GM12878 (cell line): Measurements from ENCODE around the gene KANSL2. TPM values are rescaled to one million over a fixed set of nuclear protein-coding genes. Genes with fewer than 3 reads are reported as not detected.

Experiments used
- CEBPB ChIP-seq, 2 experiments: fragments of 150-350 bp in 1 of 2; IDR thresholded peaks; 2 replicates each; pipeline ENCODE4 v1.6.1; 2012 to 2014; ENCODE audit warnings: low read depth in 2 of 2, low read length in 2 of 2, borderline replicate concordance in 1 of 2, inconsistent platforms in 1 of 2
- CEBPZ ChIP-seq: fragments of 150-350 bp; IDR thresholded peaks from 2 replicates; pipeline ENCODE4 v1.6.1; 2016; ENCODE audit warnings: low read depth, low read length
- E2F4 ChIP-seq: IDR thresholded peaks from 2 replicates; pipeline ENCODE4 v1.6.1; 2012; ENCODE audit warnings: low read depth, low read length, improper control_type of control experiment
- HCFC1 ChIP-seq: fragments of 150-350 bp; IDR thresholded peaks from 2 replicates; pipeline ENCODE4 v1.6.1; 2014; ENCODE audit warnings: low read length
- HDAC2 ChIP-seq: fragments of 200-600 bp; sonication (generic); IDR thresholded peaks from 2 replicates; pipeline ENCODE4 v1.6.1; 2017
- IKZF1 ChIP-seq: fragments of 450-650 bp; conservative IDR thresholded peaks from 2 replicates; pipeline ENCODE4 v1.6.1; 2017; ENCODE audit warnings: antibody characterized with exemption, mild to moderate bottlenecking
- KAT2A ChIP-seq: conservative IDR thresholded peaks from 2 replicates; pipeline ENCODE4 v1.6.1; 2011; ENCODE audit warnings: low read depth, low read length; ENCODE audit not compliant: control insufficient read depth
- KLF5 ChIP-seq: fragments of 450-650 bp; IDR thresholded peaks from 2 replicates; pipeline ENCODE4 v1.6.1; 2014; ENCODE audit warnings: mild to moderate bottlenecking; ENCODE audit not compliant: partially characterized antibody
- MLLT1 ChIP-seq: fragments of 450-650 bp; IDR thresholded peaks from 2 replicates; pipeline ENCODE4 v1.6.1; 2016; ENCODE audit warnings: mild to moderate bottlenecking
- PAX8 ChIP-seq: fragments of 450-650 bp; IDR thresholded peaks from 2 replicates; pipeline ENCODE4 v1.6.1; 2017; ENCODE audit warnings: mild to moderate bottlenecking, moderate library complexity
- POU2F2 ChIP-seq: IDR thresholded peaks from 3 replicates; pipeline ENCODE4 v1.6.1; 2011; ENCODE audit warnings: low read depth, mild to moderate bottlenecking, low read length, borderline replicate concordance
- RBBP5 ChIP-seq: fragments of 200-600 bp; sonication (generic); conservative IDR thresholded peaks from 2 replicates; pipeline ENCODE4 v1.6.1; 2016
- RCOR1 ChIP-seq: conservative IDR thresholded peaks from 2 replicates; pipeline ENCODE4 v1.6.1; 2012; ENCODE audit warnings: low read depth, low read length, improper control_type of control experiment
- SMAD1 ChIP-seq: fragments of 450-650 bp; IDR thresholded peaks from 2 replicates; pipeline ENCODE4 v1.6.1; 2018; ENCODE audit warnings: mild to moderate bottlenecking, low read depth; ENCODE audit not compliant: partially characterized antibody
- TCF3 ChIP-seq: IDR thresholded peaks from 2 replicates; pipeline ENCODE4 v1.6.1; 2012; ENCODE audit warnings: low read depth, mild to moderate bottlenecking, low read length, borderline replicate concordance; ENCODE audit not compliant: insufficient read depth
- ZBED1 ChIP-seq: IDR thresholded peaks from 2 replicates; pipeline ENCODE4 v1.6.1; 2016; ENCODE audit warnings: borderline replicate concordance
- ZNF384 ChIP-seq: IDR thresholded peaks from 2 replicates; pipeline ENCODE4 v1.6.1; 2012; ENCODE audit warnings: low read depth, mild to moderate bottlenecking, low read length, improper control_type of control experiment, borderline replicate concordance
- polyA plus RNA-seq, 11 experiments: library from polyadenylated mRNA; depleted of rRNA in 4 of 11; unstranded in 6 of 11; stranded (reverse) in 5 of 11; fragments of >200 nt; fragmentation: Nextera tagmentation in 4 of 11; fragmentation: Illumina TruSeq in 1 of 11; extraction: Ambion mirVana in 4 of 11; extraction: Trizol in 1 of 11; gene quantifications; 1 replicate in 1 of 11; 2 replicates in 10 of 11; pipeline versions ENCODE4 v1.2.1 to v1.2.3, GENCODE V29; 2011 to 2016; ENCODE audit warnings: inconsistent platforms in 2 of 11, missing spikeins in 2 of 11, low read depth in 1 of 11
- total RNA-seq, 4 experiments: library from RNA; depleted of rRNA in 3 of 4; stranded (reverse); fragments of >200 nt in 3 of 4; fragmentation: Illumina TruSeq in 1 of 4; extraction: Trizol in 1 of 4; gene quantifications; 2 replicates each; pipeline versions ENCODE4 v1.2.1 to v1.2.3, GENCODE V29; 2013 to 2021

Gene KANSL2
- total and polyA plus RNA-seq, 10 of the 15 experiments (the other 5 are each of a cell fraction or from before 2014, with no cell fraction given), result 28.1 to 54.8 (median 40.9) TPM

- TF ChIP-seq CEBPZ, result peak; percentile 72
- no peak for TF ChIP-seq E2F4
- no peak; the same call in 1 of the 2 replicates for TF ChIP-seq PAX8
- TF ChIP-seq HCFC1, result peak; percentile 39; the same call in 1 of the 2 replicates
- TF ChIP-seq RCOR1, result no peak
- no peak for TF ChIP-seq KLF5
- no peak for TF ChIP-seq KAT2A
- TF ChIP-seq IKZF1, result peak; percentile 93
- no peak for TF ChIP-seq HDAC2
- no peak for TF ChIP-seq TCF3
- peak; percentile 81 for TF ChIP-seq MLLT1
- TF ChIP-seq ZNF384, result no peak
- TF ChIP-seq ZBED1, result no peak
- TF ChIP-seq SMAD1, result peak; percentile 58
- no peak for TF ChIP-seq RBBP5
- no peak for TF ChIP-seq CEBPB (IDR thresholded peaks at IDR 0.05; ENCODE audit: borderline replicate concordance in 1 of 2, low read depth in 2 of 2, low read length in 2 of 2)
- peak; percentile 93 for TF ChIP-seq POU2F2
- TF ChIP-seq, all 136 proteins: peak for 59
These were observed at the start of gene KANSL2 (continued) for GRCh38 chr12:48681710-48682532.
